CD4-positive, alpha-beta T cell treated with Interleukin-12 subunit alpha and Interleukin-12 subunit beta, for 1 hour (primary cell): ENCODE results near the gene SDK1.

Experiments used
- DNase-seq: peaks from one replicate; pipeline ENCODE4 v3.0.0-alpha.2; 2020

SDK1 gene

DNA sequence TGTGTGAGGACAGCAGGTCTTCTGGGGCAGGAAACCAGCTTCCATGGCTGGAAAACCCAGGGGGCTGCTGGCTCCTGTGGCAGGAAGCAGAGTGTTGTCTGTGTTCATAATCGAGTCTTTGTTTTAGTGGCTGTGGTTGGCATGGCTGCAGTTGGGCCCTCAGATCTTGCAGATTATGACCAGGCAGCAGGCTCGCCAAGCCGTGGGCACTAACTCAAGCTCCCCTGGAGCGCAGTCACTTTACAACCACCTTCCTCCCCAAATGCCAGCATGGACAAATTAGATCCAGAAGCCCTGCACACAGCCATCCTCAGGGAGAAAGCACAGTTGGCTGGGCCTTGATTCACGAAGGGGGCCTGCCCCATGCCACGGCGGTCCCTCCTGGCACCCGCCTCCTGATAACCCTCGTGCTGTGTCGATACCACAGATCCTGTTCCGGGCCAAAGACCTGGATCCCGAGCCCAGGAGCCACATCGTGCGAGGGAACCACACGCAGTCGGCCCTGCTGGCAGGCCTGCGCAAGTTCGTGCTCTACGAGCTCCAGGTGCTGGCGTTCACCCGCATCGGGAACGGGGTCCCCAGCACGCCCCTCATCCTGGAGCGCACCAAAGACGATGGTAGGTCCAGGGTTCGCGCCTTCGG lies 828.5 kb downstream of the SDK1 start:
- no peak for DNase-seq

DNA sequence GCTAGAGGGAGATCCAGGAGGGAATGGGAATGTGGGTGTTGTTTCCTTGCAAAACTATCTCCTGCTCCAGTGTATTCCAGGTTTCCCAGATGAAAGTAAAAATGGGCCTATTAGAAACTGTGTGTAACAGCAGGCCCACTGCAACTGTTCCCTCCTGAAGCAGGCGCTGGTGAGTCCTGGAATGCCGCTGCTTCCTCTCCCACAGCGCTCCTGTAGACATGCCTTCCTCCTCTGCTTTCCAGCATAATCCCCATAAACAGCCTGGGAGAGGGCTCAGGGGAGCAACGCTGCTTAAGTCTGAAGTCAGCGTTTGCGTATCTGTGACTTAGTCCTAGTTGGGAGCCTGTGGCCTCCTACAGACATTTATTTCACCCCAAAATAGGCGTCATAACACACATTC lies 830.0 kb downstream of the SDK1 start:
- no peak for DNase-seq

DNA sequence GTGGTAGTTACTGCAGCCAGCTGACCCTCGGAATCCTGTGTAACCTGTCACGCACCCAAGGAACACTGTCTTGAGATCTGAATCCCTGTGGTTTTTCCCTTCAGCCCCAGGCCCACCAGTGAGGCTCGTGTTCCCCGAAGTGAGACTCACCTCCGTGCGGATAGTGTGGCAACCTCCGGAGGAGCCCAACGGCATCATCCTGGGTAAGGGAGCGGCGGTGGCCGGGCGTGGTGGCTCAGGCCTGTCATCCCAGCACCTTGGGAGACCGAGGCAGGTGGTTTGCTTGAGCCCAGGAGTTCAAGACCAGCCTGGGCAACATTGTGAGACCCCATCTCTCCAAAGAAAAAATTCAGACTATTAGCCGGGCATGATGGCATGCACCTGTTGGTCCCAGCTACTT lies 831.2 kb downstream of the SDK1 start:
- DNase-seq = no peak

DNA sequence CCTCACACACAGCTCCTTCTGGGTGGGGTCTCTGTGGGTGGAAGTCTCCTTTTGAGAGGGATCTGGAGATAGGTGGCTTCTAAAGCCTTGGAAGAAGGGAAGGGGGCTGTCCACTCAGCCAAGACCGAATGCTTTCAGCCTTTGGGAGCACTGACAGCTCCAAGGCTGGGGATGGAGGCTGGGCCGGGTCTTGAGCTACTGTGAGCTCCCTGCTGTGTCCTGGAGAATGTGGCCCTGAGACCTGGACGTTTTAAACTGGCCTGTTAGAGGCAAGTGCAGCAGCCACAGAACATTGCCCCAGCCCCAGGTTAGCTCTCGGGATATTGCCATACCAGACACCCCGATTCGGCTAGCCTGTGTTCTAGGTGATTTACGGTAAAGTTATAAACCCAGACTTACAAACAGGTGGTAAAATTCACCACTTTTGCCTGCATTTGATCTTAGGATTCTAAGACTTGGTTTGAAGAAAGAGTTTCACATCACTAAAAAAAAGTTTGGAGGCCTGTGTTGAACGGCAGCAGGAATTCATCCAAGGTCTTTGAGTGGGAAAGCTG lies 832.5 kb downstream of the SDK1 start:
- DNase-seq = no peak

DNA sequence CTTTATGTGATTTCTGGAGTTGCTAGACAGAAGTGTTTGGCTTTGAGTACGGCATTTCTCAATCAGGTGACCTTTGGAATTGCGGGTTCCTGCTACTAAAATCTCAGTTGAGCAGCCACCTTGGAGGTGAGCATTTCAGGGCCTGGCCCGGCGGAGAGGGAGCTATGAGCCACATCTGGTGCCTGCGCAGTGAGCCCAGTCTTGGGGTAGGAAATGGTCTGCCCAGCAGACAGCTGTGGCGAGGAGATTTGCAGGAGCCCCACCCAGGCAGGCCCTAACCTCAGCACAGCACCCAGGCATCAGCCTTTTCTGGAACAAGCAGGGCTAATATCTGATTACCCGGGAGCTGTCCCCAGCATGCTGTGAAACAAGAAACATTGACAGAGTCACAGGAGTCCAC lies 833.2 kb downstream of the SDK1 start:
- no peak for DNase-seq

DNA sequence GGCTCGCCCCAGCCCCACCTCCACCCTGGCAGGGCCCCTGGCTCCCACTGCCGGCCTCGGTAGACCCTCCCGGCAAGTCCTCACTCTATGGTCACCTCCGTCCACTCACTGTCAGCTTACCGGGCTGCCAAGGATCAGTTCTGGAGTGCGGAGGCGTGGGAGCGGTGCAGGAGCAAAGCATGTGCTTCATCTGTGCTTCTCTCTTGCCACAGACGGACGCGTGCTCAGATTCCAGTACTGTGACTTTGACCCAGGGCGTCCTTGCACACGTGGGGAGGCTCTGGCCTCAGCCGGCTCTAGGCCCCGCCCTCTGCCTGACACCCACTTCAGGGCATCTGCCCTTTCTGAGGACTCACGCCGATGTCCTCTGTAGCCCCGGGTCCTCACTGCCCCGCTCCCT lies 833.6 kb downstream of the SDK1 start:
- DNase-seq = no peak

DNA sequence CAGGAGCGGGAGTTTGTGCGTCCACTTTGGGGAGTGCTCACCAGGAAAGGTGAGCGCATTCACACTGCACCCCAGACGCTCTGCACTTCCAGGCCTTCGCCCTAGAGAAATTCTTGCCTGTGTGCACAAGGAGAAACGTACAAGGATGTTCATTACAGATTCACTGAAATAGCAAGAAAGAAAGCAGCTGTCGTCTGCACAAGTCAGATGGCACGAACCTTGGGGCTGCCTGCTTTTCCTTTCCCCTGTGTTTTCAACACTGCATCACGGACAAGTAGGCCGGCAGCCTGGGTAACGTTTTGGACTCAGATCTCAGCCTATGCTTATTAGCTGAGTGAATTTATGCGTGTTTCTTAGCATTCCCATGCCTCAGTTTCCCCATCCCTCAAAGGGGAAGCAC lies 834.2 kb downstream of the SDK1 start:
- no peak for DNase-seq

DNA sequence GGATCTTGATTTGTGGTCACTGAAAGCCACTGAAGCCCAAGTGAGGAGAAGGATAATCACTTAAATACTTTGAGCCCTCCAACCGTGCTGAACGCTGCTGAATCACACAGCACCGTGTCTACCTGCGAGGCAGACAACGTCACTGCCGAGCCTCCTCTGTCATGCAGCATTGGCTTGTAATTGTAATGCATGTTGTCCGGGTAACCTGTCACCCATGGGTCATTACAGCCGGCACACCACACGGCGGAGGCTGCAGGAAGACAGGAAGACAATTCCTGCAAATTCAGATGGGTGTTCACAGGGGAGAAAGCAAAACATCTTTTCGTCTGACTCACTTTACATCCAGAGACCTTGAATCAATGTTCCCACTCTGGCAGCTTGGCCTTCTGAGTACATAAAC lies 835.0 kb downstream of the SDK1 start:
- no peak for DNase-seq

DNA sequence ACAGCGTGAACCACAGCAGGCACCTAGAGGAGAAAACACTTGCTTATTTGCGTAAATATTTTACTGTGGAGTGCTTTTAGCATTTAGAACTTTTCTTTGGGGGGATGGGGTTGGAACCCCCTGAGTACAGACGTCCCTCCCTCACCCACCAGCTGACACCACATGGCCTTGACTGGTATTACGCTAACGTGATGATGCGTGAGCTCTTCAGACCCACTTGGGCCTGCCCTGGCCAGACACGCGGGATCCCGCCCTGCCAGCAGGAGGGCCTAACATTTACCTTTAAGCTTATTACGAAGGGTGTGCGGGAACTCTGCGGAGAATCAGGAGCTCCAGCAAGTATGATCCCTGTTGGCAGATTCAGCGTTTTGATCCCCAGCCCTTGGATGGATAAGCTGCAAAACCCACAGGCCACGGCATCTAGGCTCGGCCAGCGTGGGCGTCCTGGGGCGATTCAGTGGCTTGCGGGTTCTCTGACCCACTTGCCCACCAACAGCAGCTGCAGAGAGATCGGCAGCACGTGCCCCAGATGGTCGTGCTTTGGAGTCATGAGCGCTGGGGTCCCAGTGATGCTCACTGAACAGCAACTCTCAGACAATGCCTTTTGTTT lies 835.6 kb downstream of the SDK1 start:
- no peak for DNase-seq

DNA sequence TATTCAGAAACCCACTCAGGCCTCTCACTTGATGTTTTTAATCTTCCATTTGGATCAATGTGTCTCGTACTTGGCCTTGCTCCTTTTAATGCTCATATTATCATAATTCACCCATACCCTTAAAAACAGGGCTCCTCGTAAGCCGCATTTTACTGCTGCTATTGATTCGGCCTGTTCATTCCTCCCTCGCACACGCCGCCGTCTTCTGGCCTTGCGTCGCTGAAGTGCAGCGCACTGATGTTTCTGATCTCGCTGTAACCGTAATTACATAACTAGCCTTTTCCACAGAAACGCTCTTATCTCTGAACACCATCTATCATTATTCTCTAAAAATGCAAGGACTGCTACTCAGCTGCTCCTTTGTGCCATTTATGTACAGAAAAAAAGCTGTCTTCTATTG lies 836.5 kb downstream of the SDK1 start:
- DNase-seq = no peak

DNA sequence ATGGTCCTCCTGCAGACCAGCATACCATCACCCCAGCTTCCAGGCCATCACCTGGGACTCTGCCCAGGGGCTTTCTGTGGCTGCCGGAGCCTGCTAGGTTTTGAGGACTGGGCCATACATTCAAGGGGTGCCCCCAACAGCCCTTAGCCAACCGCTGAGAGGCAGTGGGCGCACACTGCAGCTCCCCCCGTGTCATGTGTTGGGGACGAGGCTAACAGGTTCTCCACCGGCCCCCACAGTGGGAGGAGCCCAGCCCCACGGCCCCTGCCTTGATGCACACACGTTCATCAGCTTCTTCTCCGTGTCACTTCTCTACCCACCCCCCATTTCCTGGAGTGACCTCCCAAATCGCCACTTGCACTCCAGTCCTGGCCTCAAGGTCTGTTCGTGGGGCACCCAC lies 837.8 kb downstream of the SDK1 start:
- DNase-seq = no peak

DNA sequence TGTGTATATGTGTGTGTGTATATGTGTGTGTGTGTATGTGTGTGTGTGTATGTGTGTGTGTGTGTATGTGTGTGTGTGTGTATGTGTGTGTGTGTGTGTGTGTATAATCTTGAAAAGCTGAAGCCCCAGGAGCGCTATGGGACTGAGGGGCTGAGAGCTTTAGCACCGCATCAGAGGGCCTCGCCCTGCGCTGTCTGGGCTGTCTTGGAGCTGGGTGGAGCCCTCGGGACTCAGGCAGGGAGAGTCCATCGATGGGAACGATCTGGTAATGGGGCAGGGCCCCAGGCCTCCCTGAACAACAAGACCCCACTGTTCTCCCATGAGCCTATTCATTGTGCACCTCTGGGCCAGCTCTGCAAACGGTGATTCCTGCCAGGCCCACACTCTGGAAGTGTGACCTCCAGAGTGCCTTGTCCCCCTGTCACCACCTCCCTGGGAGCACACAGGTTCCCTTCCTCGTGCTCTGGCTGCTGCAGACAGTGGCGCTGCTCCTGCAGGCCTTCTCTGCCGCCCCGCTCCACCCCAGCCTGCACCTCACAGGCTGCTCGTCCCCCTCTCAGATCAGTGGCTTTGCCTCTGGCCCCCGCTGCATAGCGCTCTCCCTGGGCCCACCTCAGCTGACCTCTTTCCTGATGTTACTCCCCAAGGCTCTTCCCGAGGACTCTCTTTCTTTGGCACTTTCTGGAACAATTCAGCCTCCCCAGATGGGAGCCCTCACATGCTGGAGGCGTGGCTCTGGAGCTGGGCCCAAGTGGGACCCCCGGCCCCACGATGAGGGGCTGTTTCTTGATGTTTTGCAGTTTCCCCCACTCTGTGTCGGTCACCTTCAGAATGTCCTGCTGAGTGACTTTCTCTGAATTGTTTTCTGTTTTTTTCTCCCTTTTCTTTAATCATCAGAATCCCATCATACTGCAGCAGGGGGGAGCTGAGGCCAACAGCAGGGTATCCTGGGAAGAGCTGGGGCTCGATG lies 838.9 kb downstream of the SDK1 start:
- DNase-seq = no peak

DNA sequence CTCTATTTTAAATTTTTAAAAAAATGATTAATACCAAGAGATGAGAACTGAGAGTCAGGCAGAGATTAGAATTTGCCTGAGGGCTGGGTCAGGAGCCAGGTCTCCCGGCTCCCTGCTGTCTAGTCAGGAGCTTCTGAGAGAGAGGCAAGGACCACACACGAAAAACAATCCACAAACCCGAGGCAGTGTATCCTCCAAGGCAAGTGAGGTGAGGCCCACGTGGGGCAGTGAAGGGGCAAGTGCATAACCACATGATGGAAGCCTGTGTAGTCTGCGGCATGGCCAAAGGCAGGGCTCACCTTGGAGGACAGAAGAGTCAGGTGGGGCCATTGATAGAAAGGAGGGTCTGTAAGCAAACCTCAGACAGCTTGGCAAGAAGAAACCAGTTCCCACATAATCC lies 839.9 kb downstream of the SDK1 start:
- no peak for DNase-seq

DNA sequence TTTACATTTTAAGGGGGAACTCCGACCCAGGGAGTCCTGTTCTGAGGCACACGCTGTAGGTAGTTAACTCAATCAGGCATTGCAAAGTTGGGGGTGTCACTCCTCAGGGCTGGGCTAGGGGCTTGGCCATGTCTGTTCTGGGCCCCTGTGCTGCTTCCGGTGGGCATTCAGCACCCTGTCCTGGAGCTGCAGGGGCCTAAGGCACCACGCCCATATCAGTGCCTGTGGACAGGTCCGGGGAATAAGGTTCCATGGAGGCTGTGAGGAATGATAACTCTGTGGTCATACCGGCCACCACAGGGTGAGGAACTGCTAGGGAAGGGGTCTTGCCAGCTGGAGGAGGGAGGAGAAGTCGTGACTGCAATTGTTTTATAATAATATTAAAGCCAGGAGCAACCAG lies 842.0 kb downstream of the SDK1 start:
- DNase-seq = no peak

DNA sequence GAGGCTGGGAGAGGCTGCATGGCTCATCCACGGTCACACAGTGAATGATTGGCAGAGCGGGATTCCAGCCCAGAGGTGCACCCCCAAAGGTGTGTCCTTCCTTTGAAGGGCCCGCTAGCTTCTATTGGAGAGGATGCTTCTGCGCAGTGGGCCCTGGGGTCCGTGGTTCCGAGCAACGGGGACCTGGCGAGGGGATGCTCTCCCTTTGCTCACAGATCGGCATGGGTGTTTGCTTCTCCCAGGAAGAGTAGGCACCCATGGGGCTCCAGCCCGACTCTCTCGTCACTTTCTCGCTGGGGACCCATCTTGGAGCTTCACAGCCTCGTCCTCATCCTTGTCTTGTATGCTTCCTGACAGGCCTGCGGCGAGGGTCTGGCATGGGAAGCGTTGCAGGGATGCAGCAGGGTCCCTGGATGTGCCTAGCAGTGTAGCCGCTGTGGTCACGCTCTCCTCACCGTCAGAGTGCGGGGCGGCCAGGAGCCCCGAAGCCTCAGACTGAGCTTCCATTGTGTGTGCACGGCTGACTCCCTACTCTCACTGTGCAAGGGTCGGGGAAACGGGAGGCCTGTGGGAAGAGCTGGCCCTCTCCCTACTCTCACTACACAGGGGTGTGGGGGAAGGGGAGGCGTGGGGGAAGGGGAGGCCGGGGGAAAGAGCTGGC lies 842.6 kb downstream of the SDK1 start:
- no peak for DNase-seq

DNA sequence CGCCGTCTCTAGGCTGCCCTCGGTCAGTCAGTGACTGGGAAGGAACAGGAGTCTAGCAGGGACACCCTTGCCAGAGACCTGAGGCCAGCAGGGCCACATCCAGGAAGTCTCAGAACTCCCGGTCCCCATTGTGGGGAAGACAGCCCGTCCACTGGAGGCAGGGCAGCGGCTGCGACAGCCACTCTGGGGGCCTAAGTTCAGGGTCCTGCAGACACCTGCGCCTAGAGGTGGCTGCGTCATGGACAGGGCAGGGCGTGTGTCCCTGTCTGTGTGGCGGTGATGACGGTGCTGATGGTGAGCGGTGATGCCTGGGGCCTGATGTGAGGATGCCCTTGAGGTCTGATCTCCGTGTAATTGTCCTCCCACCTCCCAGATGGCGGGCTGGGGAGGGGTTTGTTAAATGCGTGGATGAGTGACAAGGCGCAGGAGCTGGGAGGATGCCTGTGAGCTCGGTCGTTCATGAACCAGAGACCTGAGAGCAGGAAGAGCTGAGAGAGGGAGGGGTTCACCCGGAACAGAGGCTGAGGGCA lies 843.2 kb downstream of the SDK1 start:
- DNase-seq = no peak

DNA sequence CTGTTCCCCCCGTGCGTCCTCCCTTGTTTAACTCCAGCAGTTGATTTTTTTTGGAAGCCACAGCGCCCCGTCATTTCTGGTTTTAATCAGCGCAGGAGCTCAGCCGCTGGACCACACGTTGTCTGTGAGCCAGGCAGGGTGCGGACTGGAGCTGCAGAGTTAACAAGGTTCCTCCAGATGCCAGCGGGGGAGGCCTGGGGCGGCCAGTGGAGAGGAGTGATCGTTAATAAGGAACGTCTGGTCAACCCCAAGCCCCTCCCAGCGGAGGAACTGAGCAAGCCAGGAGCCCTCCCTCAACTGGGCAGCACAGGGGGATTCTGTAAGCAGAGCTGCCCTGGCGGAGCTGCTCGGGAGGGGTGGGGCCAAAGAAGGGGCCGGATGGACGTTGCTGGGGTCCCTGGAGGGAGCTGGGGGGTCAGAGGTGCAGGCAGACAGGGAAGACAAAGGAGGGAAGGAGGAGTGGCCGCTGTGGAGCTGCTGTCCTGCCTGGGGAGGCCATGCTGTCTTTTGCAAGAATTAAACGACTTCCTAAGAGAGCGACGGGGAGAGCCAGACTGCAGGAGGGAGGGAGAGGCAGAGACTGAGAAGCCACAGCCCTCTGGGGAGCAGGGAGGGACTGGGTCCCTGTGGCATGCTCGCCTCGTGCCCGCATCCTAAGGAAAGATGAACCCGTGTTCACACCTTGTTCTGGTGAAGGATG lies 843.9 kb downstream of the SDK1 start:
- no peak for DNase-seq

DNA sequence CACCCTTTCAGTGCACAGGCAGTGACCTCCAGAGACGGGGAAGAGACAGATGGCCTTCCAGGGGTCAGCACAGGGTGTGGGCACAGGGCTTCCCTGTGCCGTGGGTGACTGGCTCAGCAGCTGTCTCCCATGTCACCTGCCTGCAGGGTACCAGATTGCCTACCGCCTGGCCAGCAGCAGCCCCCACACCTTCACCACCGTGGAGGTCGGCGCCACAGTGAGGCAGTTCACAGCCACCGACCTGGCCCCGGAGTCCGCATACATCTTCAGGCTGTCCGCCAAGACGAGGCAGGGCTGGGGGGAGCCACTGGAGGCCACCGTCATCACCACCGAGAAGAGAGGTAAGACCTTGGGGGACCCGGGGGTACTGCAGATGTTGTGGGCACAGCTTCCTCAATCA lies 844.5 kb downstream of the SDK1 start:
- no peak for DNase-seq

DNA sequence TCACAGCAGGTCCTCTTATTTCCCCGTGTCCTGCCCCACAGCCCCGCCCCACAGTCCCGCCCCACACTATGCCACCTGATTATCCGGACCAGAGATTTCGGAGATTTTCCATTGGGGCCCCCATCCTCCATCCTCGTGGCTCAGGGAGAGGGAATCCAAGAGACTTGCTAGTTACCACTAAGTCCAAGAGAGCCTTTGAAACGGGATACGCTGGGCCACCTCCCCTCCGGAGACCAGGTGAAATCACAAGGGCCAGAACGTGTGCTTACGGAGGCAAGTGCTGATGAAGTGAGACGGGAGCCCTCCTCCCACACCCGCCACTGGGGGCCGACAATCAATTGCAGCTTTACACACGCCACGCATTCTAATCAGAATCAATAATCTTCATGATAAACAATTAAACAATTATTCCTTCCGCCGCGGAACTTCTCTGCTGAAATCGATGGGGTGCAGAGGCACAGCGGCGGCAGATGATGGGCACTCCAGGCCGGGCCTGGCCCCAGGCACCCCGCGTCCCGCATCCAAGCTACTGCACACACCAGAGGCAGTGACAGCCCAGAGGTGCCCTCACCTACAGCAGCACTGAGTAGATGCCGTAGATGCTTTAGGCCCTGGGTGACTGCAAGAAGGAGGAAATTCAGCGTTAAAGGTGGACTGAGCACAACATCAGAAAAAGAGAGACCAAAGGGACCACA lies 847.0 kb downstream of the SDK1 start:
- DNase-seq = no peak

DNA sequence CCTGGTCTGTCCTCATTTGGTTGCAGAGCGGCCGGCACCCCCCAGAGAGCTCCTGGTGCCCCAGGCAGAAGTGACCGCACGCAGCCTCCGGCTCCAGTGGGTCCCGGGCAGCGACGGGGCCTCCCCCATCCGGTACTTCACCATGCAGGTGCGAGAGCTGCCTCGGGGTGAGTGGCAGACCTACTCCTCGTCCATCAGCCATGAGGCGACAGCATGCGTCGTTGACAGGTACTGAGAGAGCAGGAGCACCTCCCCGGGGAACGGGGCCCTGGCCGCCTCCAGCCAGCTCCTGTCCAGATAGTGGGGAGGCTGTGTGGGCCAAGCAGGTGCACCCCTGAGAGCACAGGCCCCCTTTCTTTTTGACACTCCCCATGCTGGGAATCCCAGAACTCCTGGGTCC lies 848.2 kb downstream of the SDK1 start:
- DNase-seq = no peak

DNA sequence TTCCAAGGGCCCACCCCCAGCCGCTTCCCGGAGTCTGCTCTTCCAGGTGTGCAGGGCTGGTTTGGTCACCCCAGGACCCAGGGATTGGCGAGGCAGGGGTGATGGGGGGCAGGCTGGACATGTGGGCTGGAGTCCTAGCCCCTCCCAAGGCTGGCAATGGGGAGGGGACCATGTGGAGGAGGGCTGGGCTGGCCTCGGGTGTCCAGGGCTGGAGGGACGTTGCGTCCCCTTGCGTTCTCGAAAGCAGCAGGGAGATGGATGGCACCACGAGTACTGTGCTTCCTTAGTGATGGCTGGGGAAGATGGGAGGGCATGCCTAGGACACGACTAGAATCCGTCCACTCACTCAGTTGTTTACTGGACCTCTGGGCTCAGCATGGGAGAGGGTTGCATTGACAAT lies 848.6 kb downstream of the SDK1 start:
- no peak for DNase-seq

DNA sequence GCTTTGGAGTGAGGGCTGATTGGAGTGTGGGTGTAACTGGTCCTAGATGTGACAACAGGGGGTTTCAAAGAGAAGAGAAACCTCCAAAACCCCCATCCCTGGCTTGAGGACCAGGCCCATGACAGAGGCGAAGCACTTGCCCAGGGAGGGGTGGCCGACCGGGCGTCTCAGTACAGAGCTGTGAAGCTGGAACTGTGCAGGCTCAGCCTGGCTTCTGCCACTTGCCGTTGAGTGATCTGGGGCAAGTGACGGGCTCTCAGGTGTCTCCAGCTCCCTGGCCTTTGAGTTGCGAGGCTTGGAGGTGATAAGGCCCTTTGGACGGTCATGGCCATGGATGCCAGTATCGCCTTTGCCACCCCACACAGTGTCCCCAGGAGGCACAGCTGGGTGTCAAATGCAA lies 849.7 kb downstream of the SDK1 start:
- no peak for DNase-seq
